GM12801 (cell line): Measurements from ENCODE around the gene PTDSS2.

Experiments used
- TF ChIP-seq, protein P1 (sequence below): IDR thresholded peaks from one replicate; pipeline ENCODE4 v1.5.1; 2011; ENCODE audit warnings: control low read depth; ENCODE audit not compliant: insufficient read length; ENCODE audit errors: extremely low read depth

The PTDSS2 gene

DNA sequence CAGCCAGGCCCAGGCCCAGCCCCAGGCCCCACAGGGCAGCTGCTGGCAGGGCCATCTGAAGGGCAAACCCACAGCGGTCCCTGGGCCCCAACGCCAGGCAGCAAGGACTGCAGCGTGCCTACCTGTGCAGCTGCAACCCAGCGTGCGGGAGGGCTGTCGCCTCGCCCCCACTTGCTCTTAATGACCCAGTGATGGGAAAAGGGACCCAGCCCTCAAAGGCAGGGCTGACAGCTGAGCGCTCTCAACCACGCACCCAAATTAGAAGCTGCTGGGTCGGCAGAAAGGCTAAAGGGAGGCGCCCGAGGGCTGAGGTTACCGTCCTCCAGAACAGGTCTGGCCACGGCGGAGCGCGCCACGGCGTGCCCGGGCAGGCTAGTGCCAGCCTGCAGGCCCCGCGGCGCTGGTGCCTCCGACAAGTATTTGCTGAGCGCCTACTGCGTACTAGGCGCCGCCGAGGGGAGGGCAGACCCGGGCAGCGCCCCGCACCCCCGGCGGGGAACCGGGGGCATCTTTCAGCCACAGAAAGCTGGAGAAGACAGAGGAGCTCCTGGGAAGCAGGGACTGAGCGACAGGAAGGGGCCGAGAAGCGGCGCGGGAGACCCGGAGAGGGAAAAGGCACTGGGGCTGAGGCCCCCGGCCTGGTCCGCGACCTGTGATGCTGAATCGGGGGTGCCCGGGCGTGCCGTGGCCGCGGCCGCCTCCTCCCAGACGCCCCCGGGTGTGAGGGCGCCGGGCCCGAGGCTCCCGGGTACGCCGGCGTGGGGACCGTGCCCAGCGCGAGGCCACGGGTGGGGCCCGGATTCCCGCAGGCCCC, 84.5 kb downstream of the PTDSS2 start:
- TF ChIP-seq, protein P1, sequence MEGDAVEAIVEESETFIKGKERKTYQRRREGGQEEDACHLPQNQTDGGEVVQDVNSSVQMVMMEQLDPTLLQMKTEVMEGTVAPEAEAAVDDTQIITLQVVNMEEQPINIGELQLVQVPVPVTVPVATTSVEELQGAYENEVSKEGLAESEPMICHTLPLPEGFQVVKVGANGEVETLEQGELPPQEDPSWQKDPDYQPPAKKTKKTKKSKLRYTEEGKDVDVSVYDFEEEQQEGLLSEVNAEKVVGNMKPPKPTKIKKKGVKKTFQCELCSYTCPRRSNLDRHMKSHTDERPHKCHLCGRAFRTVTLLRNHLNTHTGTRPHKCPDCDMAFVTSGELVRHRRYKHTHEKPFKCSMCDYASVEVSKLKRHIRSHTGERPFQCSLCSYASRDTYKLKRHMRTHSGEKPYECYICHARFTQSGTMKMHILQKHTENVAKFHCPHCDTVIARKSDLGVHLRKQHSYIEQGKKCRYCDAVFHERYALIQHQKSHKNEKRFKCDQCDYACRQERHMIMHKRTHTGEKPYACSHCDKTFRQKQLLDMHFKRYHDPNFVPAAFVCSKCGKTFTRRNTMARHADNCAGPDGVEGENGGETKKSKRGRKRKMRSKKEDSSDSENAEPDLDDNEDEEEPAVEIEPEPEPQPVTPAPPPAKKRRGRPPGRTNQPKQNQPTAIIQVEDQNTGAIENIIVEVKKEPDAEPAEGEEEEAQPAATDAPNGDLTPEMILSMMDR, result no peak

DNA sequence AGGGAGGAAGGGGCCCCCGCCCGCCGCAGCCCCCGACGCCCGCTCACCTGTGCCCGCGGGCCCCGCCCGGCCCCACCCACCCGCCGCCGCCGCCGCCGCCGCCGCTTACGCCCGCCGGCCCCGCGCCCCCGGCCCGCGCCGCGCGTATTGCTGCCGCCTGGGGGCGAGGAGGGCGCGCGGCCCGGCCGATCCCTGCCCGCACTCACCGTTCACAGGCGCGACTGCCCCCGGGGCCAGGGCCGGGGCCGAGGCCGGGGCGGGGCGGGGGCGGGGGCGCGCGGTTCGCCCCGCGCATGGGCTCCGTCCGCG, 85.1 kb downstream of the PTDSS2 start:
- TF ChIP-seq, protein P1, result no peak

DNA sequence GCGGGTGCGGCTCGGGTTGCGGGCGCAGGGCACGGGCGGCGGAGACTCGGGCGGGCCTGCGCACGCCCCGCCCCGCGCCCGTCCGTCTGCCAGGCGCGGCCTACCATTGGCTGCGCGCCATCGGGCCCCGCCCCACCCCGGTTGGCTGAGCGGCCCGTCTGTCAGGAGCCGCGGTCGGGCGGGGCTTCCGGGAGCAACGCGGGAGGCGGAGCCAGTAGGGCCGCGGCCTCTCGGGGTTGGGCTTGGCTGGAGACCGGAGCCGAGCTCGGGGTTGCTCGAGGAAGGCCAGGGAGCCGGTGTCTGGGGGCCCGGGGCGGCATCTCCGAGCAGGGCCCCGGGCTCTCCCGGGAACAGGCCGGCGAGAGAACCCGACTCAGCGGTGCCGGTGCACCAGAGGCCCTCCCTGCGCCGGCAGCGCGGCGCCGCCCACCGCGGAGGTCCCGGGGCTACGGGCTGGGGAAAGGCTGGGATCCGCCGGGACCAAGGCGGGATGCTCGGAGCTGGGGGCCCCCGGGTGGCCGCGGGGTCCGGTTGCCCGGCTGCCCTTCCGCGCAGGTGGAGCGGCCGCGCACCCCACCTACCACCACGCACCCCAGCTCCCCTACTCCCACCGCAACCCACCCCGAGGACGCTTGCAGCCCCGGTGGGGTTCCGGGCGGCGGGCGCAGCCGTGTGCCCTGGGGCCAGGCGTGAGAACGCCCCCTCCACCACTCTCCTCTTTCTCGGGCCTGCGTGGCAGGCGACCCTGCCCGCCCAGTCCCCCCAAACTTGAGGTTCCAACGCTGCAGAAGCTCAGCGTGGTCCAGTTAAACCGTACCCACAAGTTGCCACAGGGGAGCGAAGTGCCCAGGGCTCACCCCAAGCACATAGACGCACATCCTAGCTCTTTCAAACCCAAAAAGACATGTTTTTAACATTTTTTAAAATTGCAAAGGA, 85.7 kb downstream of the PTDSS2 start, which contains the start of gene HRAS:
Gene HRAS, minus strand, starts transcription at position 58 of the 936 bp plus-strand sequence.
- TF ChIP-seq, protein P1, result no peak

DNA sequence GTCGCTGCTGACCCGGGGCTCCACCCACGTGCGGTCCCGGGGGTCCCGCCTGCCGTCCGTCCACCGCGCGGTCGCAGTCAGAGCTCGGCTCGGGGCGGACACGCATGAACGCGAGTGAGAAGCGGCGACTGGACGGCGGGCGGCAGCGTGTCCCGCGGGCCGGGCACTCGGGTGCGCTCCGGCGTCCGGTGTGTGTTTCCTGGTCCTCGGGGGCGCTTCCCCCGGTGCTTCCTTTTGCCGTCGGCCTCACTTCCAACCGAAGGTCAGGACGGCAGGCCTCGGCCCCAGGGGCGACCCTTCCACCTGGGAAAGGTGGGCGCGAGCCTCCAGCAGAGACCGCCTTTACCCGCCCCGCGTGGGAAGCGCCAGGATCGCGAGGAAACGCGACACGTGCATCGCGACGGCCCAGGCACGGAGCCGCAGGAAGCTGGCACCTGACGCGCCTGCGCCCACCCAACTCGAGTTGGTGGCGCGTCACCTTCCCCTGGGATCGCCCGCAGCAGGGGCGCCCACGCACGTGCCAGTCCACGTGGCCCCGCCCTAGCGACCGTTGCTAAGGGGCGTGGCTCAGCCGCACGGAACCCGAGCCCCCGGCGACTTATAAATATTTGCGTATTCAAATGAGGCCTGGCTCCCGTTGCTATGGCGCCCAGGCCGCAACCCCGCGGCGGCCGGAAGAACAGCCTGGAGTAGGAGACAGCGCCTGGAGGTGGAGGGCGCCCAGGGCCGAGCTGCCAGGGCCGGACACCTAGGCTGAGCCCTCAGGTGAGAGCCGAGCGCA, 87.0 kb downstream of the PTDSS2 start, which contains the start of gene LRRC56:
Gene LRRC56, plus strand, starts transcription at position 687 of the 781 bp plus-strand sequence. CDS start 3,158 bp downstream, outside the sequence.
- TF ChIP-seq, protein P1, result no peak

DNA sequence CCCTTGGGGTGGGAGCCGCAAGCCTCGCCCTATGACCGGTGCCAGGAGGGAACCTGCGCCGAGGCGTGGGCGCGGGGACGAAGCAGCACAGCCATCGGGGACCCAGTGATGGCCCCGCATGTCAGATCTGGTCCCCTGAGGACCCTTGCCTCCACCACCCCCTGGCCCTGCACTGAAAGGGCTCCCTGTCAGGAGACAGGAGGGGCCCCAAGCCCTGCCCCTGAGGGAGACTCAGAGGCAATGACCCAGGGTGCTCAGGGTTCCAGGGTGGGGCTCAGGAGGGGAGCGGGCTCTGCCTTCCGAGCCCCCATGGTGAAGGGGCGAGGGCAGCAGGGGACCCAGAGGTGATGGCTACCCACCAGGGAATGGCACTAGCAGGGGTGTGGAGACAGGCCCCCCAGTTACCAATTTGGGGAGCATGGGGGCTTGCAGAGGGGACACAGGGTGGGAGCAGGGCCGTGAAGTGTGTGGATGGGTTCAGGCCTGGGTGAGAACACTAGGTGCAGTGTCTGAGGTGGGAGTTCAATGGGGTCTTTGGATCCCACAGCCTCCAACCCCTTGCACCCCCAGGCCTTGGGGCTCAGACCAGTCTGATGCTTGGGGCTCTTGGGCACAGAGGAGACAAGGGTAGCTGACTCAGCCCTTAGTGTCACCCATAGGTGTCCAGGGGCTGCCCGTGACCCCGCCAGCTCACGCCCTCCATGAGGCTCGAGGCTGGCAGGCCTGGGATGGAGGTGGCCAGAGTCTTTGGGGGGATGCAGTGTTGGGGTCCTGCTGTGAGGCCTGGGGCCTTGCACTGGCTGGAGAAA, 87.7 kb downstream of the PTDSS2 start:
- TF ChIP-seq, protein P1, result no peak

DNA sequence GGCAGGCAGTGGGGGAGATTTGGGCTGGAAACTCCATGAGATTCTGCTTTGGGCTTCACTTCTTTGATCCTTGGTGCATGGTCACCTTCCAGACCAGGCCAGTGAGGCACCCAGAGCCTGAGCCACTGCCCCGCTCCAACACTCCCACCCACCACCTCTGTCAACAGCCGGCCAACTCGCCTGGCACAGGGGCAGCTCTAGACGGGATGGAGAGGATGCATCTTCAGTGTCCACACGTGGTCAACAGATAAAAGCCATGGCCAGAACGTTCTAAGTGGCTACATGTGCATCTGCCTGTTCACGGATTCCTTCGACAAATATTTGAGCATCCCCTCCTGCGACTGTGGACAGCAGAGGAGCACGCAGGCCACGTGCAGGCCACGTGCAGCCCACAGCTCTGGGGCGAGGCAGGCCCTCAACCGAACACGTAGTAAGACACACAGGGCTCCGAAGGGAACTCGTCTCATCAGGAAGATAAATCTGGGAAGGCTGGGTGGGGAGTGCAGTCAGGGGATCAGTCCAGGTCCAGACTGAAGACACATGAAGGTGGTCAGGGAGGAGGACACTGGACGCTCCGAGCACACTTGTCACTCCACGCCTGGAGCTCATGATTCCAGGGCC, 88.5 kb downstream of the PTDSS2 start:
- TF ChIP-seq, protein P1, result no peak
